Heart left ventricle (tissue), 13 donors: Measurements from ENCODE around the gene NARS2.

ENCODE experiments used
- POLR2A ChIP-seq, 2 donors: fragments of 450-650 bp; IDR thresholded peaks; one replicate each; pipeline ENCODE4 v1.6.1; 2017; ENCODE audit warnings: antibody characterized with exemption in 2 of 2, mild to moderate bottlenecking in 2 of 2, moderate library complexity in 2 of 2
- TF ChIP-seq, protein P1 (sequence below), 12 donors: fragments of 200-600 bp; sonication (generic) in 4 of 12; IDR thresholded peaks; one replicate each; pipeline versions ENCODE4 v1.5.0 to v1.8.0; 2018 to 2022; ENCODE audit warnings: antibody characterized with exemption in 12 of 12, mild to moderate bottlenecking in 5 of 12
- donor health status: ischemic (EF 13 %, LVEDD 7.1; RV severe dilation, severe dysfunction).
- donor health status: DM: no; HTN: yes; CAD: no.
- donor health status: DM: no; HTN: no; CAD: no.
- donor health status: ischemic (EF 25% LVEDD 6.9; RV normal size, moderate dysfunction).
- donor health status: ischemic (EF 25% LVEDD 5.7; RV mildly dilated, moderate dysfunction).
- donor health status: ischemic (EF 35%, LVEDD 5.7; RV mildly dilated, moderate dysfunction).
- donor health status: nonischemic (EF 11% LVEDD 7.7; RV severe dilation, severe dysfunction).
- donor health status: DM: yes; HTN: yes; CAD: no.
- donor health status: PGD.
- donor health status: ischemic (EF 29% LVEDD 5.4; RV normal size, mild dysfunction).
- donor health status: nonischemic (EF 23%, LVEDD 6.1; RV moderate dilation, normal function).

DNA sequence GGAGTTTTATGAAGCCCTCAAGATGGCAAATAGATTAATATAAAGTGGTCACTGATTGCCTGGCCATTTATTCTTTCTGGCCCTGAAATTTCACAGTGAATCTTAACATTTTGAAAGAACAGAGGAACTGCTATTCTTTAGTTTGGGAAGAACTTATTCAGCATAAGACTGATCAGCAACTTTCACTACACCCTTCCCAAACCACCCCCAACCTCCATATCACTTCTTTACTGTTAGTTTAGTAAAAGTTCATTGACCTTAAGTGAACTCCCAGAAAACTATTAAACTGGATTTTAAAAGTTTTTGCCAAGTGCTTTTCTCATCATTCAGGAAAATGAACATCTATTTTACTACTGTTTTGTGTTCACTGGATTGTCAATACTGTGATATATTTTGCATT is 77.4 kb downstream of the NARS2 start:
- TF ChIP-seq, protein P1, sequence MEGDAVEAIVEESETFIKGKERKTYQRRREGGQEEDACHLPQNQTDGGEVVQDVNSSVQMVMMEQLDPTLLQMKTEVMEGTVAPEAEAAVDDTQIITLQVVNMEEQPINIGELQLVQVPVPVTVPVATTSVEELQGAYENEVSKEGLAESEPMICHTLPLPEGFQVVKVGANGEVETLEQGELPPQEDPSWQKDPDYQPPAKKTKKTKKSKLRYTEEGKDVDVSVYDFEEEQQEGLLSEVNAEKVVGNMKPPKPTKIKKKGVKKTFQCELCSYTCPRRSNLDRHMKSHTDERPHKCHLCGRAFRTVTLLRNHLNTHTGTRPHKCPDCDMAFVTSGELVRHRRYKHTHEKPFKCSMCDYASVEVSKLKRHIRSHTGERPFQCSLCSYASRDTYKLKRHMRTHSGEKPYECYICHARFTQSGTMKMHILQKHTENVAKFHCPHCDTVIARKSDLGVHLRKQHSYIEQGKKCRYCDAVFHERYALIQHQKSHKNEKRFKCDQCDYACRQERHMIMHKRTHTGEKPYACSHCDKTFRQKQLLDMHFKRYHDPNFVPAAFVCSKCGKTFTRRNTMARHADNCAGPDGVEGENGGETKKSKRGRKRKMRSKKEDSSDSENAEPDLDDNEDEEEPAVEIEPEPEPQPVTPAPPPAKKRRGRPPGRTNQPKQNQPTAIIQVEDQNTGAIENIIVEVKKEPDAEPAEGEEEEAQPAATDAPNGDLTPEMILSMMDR (IDR thresholded peaks at IDR 0.05) = no peak
- TF ChIP-seq POLR2A (IDR thresholded peaks at IDR 0.05) = no peak
